SU-DHL-6 (cell line): ENCODE data around the gene CPPED1.

Experiments
- H2AFZ ChIP-seq: fragments of 200-600 bp; sonication (generic); 2 replicates; pipeline ENCODE4 v1.6.1; 2014; ENCODE audit warnings: low read depth, mild to moderate bottlenecking, moderate library complexity, mixed read lengths, antibody characterized with exemption, low read length; ENCODE audit not compliant: severe bottlenecking
- H3F3A ChIP-seq: fragments of 200-600 bp; shearing (Covaris generic); 2 replicates; pipeline ENCODE4 v1.6.0; 2016; ENCODE audit warnings: antibody characterized with exemption, mild to moderate bottlenecking; ENCODE audit not compliant: insufficient read depth
- H3K27ac ChIP-seq: fragments of 200-600 bp; sonication (generic); 2 replicates; pipeline ENCODE4 v1.5.1; 2016; ENCODE audit warnings: low read depth, mild to moderate bottlenecking, low read length, moderate library complexity, mixed read lengths
- H3K27me3 ChIP-seq: fragments of 200-600 bp; sonication (generic), shearing (Covaris generic); 2 replicates; pipeline ENCODE4 v1.6.0; 2014; ENCODE audit warnings: mild to moderate bottlenecking, low read length
- H3K36me3 ChIP-seq: fragments of 200-600 bp; sonication (generic); 2 replicates; pipeline ENCODE4 v1.6.1; 2014; ENCODE audit warnings: mild to moderate bottlenecking, low read length, mixed read lengths
- H3K4me2 ChIP-seq: fragments of 300-600, 200-600 bp; shearing (Covaris generic), sonication (generic); 2 replicates; pipeline ENCODE4 v1.6.0; 2014; ENCODE audit warnings: low read length, low read depth, mild to moderate bottlenecking; ENCODE audit not compliant: poor library complexity, severe bottlenecking
- H3K4me3 ChIP-seq: fragments of 200-600 bp; sonication (generic); 2 replicates; pipeline ENCODE4 v1.5.1; 2014; ENCODE audit warnings: antibody characterized with exemption, low read length, mild to moderate bottlenecking, mixed read lengths; ENCODE audit not compliant: insufficient read depth, poor library complexity, severe bottlenecking
- H3K79me2 ChIP-seq: fragments of 200-600 bp; sonication (generic); 2 replicates; pipeline ENCODE4 v1.6.1; 2014; ENCODE audit warnings: mild to moderate bottlenecking, low read length, moderate library complexity; ENCODE audit not compliant: insufficient read depth
- H3K9ac ChIP-seq: fragments of 200-600 bp; sonication (generic); 2 replicates; pipeline ENCODE4 v1.7.0; 2014; ENCODE audit warnings: mild to moderate bottlenecking, low read length
- H3K9me2 ChIP-seq: fragments of 200-600 bp; sonication (generic); replicated peaks from 2 replicates; pipeline ENCODE4 v1.6.1; 2014; ENCODE audit warnings: low read length; ENCODE audit not compliant: insufficient read depth
- H3K9me3 ChIP-seq: fragments of 200-600 bp; sonication (generic); 2 replicates; pipeline ENCODE4 v1.6.1; 2014; ENCODE audit warnings: low read length, mixed read lengths; ENCODE audit not compliant: insufficient read depth
- H4K20me1 ChIP-seq: fragments of 200-600 bp; sonication (generic); 2 replicates; pipeline ENCODE4 v1.6.1; 2014; ENCODE audit warnings: low read depth, mild to moderate bottlenecking, antibody characterized with exemption, low read length, moderate library complexity, mixed read lengths
- CTCF ChIP-seq: fragments of 200-600 bp; sonication (generic); IDR thresholded peaks from one replicate; pipeline ENCODE4 v1.5.1; 2017; ENCODE audit warnings: antibody characterized with exemption, mild to moderate bottlenecking, low read length, moderate library complexity; ENCODE audit not compliant: insufficient read depth, poor library complexity, severe bottlenecking
- EZH2phosphoT487 ChIP-seq: fragments of 200-600 bp; sonication (generic), shearing (Covaris generic); conservative IDR thresholded peaks from 2 replicates; pipeline ENCODE4 v1.6.1; 2018; ENCODE audit warnings: mild to moderate bottlenecking, antibody characterized with exemption, low read length, moderate library complexity, mixed read lengths

The CPPED1 gene

GRCh38 chr16:12803203-12804093 is at the start of gene CPPED1:
CPPED1 (minus strand) TSS chr16:12803887; CDS start chr16:12803776, 111 bp downstream.
- Histone ChIP-seq H3K36me3 (no peaks in the 10 kb centered on the region), H3K79me2 (no peaks in the 10 kb centered on the region), H2AFZ (no peak within 1 kb of the TSS), H3K9ac (no peak within 1 kb of the TSS), H3K9me3 (no peaks in the 10 kb centered on the region), H3K9me2 (no peaks in the 10 kb centered on the region), H3F3A (no peaks in the 10 kb centered on the region), H3K4me2 (no peak within 1 kb of the TSS), H3K4me3 (no peak within 1 kb of the TSS), H4K20me1 (no peaks in the 10 kb centered on the region), H3K27ac (no peak within 1 kb of the TSS), H3K27me3 (no peaks in the 10 kb centered on the region)
- TF ChIP-seq EZH2phosphoT487 (no peak), CTCF (no peak)

GRCh38 chr16:12850186-12850585 is 46.5 kb upstream of the CPPED1 start:
- H3K79me2 ChIP-seq, result no peaks in the 10 kb centered on the region
- no peak overlapping the region for H2AFZ ChIP-seq
- TF ChIP-seq EZH2phosphoT487, result no peak
- TF ChIP-seq CTCF, result no peak
- H3K27ac ChIP-seq, result no peak overlapping the region
- H3K9me2 ChIP-seq, result no peaks in the 10 kb centered on the region
- H3K9ac ChIP-seq, result no peak overlapping the region
- no peaks in the 10 kb centered on the region for H3K9me3 ChIP-seq
- no peak overlapping the region for H3K4me2 ChIP-seq
- H4K20me1 ChIP-seq, result no peaks in the 10 kb centered on the region
- no peaks in the 10 kb centered on the region for H3F3A ChIP-seq
- H3K4me3 ChIP-seq, result no peak overlapping the region
- H3K36me3 ChIP-seq, result no peaks in the 10 kb centered on the region
- H3K27me3 ChIP-seq, result no peaks in the 10 kb centered on the region

GRCh38 chr16:12846592-12846991 is 42.9 kb upstream of the CPPED1 start:
- TF ChIP-seq EZH2phosphoT487 (no peak), CTCF (no peak)
- Histone ChIP-seq H3K9me2 (no peaks in the 10 kb centered on the region), H3K4me2 (no peak overlapping the region), H2AFZ (no peak overlapping the region), H3K27ac (no peak overlapping the region), H3K9me3 (no peaks in the 10 kb centered on the region), H3K4me3 (no peak overlapping the region), H3K27me3 (no peaks in the 10 kb centered on the region), H4K20me1 (no peaks in the 10 kb centered on the region), H3K36me3 (no peaks in the 10 kb centered on the region), H3K79me2 (no peaks in the 10 kb centered on the region), H3K9ac (no peak overlapping the region), H3F3A (no peaks in the 10 kb centered on the region)
